KMS-11 (cell line): ENCODE measurements around the gene ARPP19.

ENCODE experiments used
- H2AFZ ChIP-seq: fragments of 200-600 bp; sonication (generic); 2 replicates; pipeline ENCODE4 v1.6.1; 2016; ENCODE audit warnings: antibody characterized with exemption, mixed run types, low read depth
- H3K27ac ChIP-seq: fragments of 200-600 bp; sonication (generic); 2 replicates; pipeline ENCODE4 v1.6.1; 2016; ENCODE audit warnings: mild to moderate bottlenecking, mixed run types
- H3K27me3 ChIP-seq: fragments of 200-600 bp; sonication (generic); 2 replicates; pipeline ENCODE4 v1.6.1; 2017; ENCODE audit warnings: mild to moderate bottlenecking, low read depth, mixed run types, moderate library complexity; ENCODE audit not compliant: insufficient read depth
- H3K36me3 ChIP-seq: fragments of 200-600 bp; sonication (generic); 2 replicates; pipeline ENCODE4 v1.6.1; 2017; ENCODE audit warnings: mild to moderate bottlenecking, mixed run types; ENCODE audit not compliant: insufficient read depth
- H3K4me1 ChIP-seq: fragments of 200-600 bp; sonication (generic); 2 replicates; pipeline ENCODE4 v1.6.1; 2016; ENCODE audit warnings: mild to moderate bottlenecking, low read depth, mixed run types; ENCODE audit not compliant: poor library complexity, severe bottlenecking
- H3K4me2 ChIP-seq: fragments of 200-600 bp; sonication (generic); 2 replicates; pipeline ENCODE4 v1.7.0; 2016; ENCODE audit warnings: mild to moderate bottlenecking, mixed run types
- H3K4me3 ChIP-seq: fragments of 200-600 bp; sonication (generic); IDR thresholded peaks from 2 replicates; pipeline ENCODE4 v1.6.1; 2017; ENCODE audit warnings: low read depth, low read length, mixed read lengths; ENCODE audit not compliant: insufficient read depth
- H3K79me2 ChIP-seq: fragments of 200-600 bp; sonication (generic); 2 replicates; pipeline ENCODE4 v1.6.1; 2016; ENCODE audit warnings: low read depth, mixed run types; ENCODE audit not compliant: insufficient read depth
- H3K9ac ChIP-seq: fragments of 200-600 bp; sonication (generic); 2 replicates; pipeline ENCODE4 v1.6.1; 2016; ENCODE audit warnings: mild to moderate bottlenecking, mixed run types
- H4K20me1 ChIP-seq: fragments of 200-600 bp; sonication (generic); 2 replicates; pipeline ENCODE4 v1.6.1; 2016; ENCODE audit warnings: mild to moderate bottlenecking, mixed run types; ENCODE audit not compliant: insufficient read depth
- TF ChIP-seq, protein P1 (sequence below): fragments of 200-600 bp; sonication (generic); conservative IDR thresholded peaks from 2 replicates; pipeline ENCODE4 v1.6.1; 2017; ENCODE audit warnings: low read depth, mild to moderate bottlenecking, antibody characterized with exemption, low read length, moderate library complexity, mixed read lengths

The ARPP19 gene

DNA sequence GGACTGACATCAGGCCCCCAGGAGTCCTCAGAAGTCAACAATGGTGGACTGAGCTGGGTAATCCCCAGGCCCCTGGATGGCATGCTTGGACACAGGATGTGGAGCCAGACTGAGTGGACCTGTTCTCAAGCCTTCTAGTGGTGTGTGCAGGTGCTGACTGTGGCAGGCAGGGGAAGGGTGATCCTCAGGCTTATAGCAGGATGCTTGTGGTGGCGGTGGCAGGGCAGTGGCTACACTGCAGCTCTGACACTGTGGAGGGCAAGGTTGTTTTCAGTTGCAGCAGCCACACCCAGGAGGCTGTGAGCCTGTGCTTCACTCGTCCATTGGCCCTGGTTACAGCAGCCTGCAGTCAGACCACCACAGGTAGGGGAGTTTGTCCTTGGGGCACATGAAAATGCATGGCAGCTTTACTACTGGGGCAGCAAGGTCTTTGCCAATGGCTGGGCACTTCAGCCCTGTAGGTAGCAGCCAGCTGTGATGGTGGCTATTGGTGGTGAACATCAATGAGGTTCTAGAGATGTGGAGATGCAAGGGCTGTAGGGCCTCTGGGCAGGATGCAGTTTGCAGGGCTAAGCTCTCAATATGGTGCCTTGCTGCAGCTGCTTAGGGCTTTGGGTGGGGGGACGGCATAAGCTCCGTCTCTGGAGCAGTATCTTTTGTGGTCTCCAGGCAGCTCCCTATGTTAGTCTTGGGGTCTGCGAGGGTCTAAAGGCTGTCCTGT, 22.6 kb downstream of the ARPP19 start:
- no peaks in the 10 kb centered on the region for H4K20me1 ChIP-seq
- H3K27me3 ChIP-seq, result no peaks in the 10 kb centered on the region
- H3K4me3 ChIP-seq, result no peak overlapping the region
- TF ChIP-seq, protein P1, sequence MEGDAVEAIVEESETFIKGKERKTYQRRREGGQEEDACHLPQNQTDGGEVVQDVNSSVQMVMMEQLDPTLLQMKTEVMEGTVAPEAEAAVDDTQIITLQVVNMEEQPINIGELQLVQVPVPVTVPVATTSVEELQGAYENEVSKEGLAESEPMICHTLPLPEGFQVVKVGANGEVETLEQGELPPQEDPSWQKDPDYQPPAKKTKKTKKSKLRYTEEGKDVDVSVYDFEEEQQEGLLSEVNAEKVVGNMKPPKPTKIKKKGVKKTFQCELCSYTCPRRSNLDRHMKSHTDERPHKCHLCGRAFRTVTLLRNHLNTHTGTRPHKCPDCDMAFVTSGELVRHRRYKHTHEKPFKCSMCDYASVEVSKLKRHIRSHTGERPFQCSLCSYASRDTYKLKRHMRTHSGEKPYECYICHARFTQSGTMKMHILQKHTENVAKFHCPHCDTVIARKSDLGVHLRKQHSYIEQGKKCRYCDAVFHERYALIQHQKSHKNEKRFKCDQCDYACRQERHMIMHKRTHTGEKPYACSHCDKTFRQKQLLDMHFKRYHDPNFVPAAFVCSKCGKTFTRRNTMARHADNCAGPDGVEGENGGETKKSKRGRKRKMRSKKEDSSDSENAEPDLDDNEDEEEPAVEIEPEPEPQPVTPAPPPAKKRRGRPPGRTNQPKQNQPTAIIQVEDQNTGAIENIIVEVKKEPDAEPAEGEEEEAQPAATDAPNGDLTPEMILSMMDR, result no peak
- H3K36me3 ChIP-seq, result peaks cover 18% of the 10 kb centered on the region; the same call in 1 of the 2 replicates
- no peak overlapping the region for H3K9ac ChIP-seq
- no peaks in the 10 kb centered on the region for H3K79me2 ChIP-seq
- H3K4me2 ChIP-seq, result no peak overlapping the region
- H3K4me1 ChIP-seq, result peaks cover 23% of the 10 kb centered on the region
- H2AFZ ChIP-seq, result no peak overlapping the region
- H3K27ac ChIP-seq, result no peak overlapping the region

DNA sequence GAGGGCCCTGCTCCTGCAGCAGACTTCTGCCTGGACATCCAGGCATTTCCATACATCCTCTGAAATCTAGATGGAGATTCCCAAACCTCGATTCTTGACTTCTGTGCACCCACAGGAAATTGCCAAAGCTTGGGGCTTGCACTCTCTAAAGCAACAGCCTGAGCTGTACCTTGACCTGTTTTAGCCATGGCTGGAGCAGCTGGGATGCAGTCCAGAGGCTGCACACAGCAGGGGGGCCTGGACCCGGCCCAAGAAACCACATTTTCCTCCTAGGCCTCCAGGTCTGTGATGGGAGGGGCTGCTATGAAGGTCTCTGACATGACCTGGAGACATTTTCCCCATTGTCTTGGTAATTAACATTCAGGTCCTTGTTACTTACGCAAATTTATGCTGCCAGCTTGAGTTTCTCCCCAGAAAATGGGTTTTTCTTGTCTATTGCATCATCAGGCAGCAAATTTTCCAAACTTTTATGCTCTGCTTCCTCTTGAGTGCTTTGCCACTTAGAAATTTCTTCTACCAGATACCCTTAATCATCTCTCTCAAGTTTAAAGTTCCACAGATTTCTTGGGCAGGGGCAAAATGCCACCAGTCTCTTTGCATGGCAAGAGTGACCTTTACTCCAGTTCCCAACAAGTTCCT, 28.3 kb downstream of the ARPP19 start:
- TF ChIP-seq, protein P1, result no peak
- no peaks in the 10 kb centered on the region for H3K4me1 ChIP-seq
- H3K27ac ChIP-seq, result no peak overlapping the region
- no peak overlapping the region for H2AFZ ChIP-seq
- H3K36me3 ChIP-seq, result no peaks in the 10 kb centered on the region
- H3K27me3 ChIP-seq, result no peaks in the 10 kb centered on the region
- H3K4me2 ChIP-seq, result no peak overlapping the region
- no peaks in the 10 kb centered on the region for H4K20me1 ChIP-seq
- H3K9ac ChIP-seq, result no peak overlapping the region
- H3K4me3 ChIP-seq, result no peak overlapping the region
- H3K79me2 ChIP-seq, result no peaks in the 10 kb centered on the region

DNA sequence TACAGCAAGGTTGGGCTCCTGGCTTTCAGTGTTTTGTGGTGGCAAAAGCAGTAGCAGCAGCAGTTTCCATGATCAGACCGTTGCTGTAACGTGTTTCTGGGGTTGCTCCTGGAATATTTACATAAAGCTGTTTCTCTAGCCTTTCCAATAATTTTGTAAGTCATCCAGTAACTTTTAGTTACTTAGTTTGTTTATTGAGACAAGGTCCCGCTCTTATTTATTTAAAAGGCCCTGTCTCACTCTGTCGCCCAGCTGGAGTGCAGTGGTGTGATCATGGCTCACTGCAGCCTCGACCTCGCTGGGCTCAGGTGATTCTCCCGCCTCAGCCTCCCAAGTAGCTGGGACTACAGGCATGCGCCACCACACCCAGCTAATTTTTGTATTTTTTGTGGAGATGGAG, 31.4 kb downstream of the ARPP19 start:
- Histone ChIP-seq H3K4me1 (no peaks in the 10 kb centered on the region), H3K36me3 (no peaks in the 10 kb centered on the region), H2AFZ (no peak overlapping the region), H3K4me2 (no peak overlapping the region), H4K20me1 (no peaks in the 10 kb centered on the region), H3K27ac (no peak overlapping the region), H3K27me3 (no peaks in the 10 kb centered on the region), H3K9ac (no peak overlapping the region), H3K79me2 (no peaks in the 10 kb centered on the region), H3K4me3 (no peak overlapping the region)
- TF ChIP-seq, protein P1, result no peak

DNA sequence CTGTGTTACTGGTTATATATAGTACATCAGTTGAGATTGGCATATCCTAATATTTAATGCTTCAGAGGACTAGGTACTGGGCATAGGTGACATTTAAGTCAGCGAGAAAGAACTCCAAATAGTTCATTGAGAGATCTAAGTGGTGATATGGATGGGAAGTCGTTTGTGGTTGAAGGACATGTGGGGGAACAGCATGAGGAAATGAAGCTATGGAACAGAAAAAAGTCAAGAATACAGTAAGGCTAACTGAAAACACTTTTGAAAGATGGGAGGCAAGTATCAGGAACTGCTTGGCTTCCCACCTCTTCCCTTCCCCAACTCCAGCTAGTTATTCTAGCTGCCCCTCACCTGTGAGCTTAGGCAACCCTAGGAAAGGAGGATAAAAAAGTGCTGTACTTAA, 36.4 kb downstream of the ARPP19 start:
- TF ChIP-seq, protein P1, result no peak
- Histone ChIP-seq H3K36me3 (no peaks in the 10 kb centered on the region), H3K4me3 (no peak overlapping the region), H3K4me1 (peaks cover 13% of the 10 kb centered on the region), H3K9ac (no peak overlapping the region), H4K20me1 (no peaks in the 10 kb centered on the region), H3K27me3 (no peaks in the 10 kb centered on the region), H2AFZ (no peak overlapping the region), H3K4me2 (no peak overlapping the region), H3K79me2 (peaks cover 20% of the 10 kb centered on the region), H3K27ac (no peak overlapping the region)
